Choroid plexus epithelial cell (primary cell): ENCODE data around the gene SETD1B.

Experiments
- DNase-seq: peaks from one replicate; pipeline ENCODE4 v3.0.0-alpha.2; 2010; ENCODE audit warnings: low read depth
- H3K4me3 ChIP-seq: 2 replicates; pipeline ENCODE4 v1.5.1; 2011; ENCODE audit warnings: low read depth, mild to moderate bottlenecking, control low read depth, low read length, moderate library complexity
- TF ChIP-seq, protein P1 (sequence below): conservative IDR thresholded peaks from 2 replicates; pipeline ENCODE4 v1.5.1; 2011; ENCODE audit warnings: low read depth, mild to moderate bottlenecking, control low read depth, inconsistent platforms, low read length, moderate library complexity

The SETD1B gene

DNA sequence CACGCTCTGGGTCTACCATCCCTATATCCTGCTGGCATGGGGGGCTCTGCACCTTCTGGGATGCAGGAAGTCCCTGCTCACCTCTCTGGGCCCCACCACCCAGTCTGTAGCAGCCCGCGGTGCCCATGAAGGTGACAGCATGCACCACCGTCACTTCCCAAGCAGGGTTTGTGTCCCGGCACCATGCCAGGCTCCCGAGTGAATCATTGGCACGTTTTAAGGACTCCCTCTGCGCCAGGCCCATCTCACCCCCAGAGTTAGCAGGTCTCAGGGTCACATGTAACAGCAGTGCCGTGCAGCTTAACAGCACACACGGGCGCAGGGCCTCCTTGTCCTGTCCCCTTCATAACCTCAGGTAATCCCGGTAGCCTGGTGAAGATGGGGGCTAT lies 19.9 kb downstream of the SETD1B start:
- H3K4me3 ChIP-seq: no peak overlapping the region
- DNase-seq: no peak
- TF ChIP-seq, protein P1, sequence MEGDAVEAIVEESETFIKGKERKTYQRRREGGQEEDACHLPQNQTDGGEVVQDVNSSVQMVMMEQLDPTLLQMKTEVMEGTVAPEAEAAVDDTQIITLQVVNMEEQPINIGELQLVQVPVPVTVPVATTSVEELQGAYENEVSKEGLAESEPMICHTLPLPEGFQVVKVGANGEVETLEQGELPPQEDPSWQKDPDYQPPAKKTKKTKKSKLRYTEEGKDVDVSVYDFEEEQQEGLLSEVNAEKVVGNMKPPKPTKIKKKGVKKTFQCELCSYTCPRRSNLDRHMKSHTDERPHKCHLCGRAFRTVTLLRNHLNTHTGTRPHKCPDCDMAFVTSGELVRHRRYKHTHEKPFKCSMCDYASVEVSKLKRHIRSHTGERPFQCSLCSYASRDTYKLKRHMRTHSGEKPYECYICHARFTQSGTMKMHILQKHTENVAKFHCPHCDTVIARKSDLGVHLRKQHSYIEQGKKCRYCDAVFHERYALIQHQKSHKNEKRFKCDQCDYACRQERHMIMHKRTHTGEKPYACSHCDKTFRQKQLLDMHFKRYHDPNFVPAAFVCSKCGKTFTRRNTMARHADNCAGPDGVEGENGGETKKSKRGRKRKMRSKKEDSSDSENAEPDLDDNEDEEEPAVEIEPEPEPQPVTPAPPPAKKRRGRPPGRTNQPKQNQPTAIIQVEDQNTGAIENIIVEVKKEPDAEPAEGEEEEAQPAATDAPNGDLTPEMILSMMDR: no peak

DNA sequence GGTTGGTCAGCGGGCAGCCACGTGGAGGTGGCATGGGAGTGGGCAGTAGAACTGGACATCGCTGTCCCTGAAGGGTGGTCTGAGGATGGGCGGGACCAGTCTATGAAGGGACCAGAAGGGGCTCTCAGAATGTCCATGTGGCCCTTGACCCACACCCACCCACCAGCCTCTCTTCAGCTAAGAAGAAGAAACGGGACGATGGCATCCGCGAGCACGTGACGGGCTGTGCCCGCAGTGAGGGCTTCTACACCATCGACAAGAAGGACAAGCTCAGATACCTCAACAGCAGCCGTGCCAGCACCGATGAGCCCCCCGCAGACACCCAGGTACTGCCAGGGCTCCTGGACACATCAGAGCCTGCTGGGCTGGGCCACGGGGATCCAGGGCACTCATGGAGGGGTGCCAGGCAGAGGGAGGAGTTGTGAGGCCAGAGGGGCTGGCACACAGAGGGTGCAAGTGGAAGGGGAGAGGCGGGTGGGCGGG lies 21.3 kb downstream of the SETD1B start:
- no peak for DNase-seq
- no peak overlapping the region for H3K4me3 ChIP-seq
- TF ChIP-seq, protein P1: no peak

DNA sequence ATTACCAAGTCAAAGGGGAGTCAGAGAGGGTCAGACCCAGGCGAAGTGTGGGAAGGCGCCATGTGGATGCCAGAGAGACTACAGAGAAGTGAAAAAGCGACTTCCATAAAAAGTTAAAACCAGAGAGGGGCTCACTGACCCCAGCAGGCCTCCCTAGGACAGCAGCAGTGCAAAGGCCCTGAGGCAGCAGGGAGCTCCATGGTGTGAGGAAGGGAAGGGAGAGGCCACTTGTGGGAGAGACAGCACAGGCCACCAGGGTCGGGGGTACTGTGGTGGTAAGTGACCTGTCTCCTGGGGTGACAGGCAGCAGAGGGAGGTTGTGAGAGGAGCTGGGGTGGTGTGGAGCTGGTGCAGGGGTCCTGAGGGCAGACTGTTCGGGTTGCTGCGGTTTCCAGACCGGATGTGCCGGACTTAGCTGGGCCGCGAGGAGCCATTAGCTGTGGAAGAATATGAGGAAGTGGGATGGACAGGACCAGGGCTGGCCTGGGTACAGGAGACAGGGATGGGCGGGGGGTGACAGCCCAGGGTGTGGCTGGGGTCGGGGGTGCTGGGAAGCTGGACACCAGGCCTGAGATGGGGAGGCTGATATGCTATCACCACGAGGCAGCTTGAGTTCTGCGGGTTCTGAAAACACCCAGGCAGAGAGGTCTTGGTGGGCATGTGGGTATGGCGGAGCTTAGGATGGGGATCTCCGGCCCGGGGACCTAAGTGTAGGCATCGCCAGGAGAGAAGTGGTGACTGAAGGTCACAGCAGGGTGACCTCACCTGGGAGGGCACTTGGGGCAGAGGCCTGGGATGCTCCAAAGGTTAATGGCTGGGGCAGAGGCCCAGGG lies 22.7 kb downstream of the SETD1B start:
- no peak for DNase-seq
- H3K4me3 ChIP-seq: no peak overlapping the region
- TF ChIP-seq, protein P1: no peak

DNA sequence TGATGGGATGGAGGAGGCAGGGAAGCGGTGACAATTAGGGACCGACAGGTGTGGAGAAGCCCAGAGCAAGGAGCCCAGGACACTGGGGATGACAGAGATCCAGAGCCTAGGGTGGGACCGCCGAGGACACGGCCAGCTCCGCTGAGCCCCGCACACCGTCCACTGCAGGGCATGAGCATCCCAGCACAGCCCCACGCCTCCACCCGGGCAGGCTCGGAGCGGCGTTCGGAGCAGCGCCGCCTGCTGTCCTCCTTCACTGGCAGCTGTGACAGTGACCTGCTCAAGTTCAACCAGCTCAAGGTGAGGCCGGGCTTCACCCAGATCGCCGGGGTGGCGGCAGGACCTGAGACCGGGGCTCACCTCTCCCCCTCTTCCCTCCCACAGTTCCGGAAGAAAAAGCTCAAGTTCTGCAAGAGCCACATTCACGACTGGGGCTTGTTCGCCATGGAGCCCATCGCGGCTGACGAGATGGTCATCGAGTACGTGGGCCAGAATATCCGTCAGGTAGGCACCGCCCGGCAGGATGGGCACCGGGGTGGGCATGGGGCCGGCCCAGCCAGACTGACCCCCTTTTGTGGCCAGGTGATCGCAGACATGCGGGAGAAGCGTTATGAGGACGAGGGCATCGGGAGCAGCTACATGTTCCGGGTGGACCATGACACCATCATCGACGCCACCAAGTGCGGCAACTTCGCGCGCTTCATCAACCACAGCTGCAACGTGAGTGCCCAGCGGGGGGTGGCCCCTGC lies 23.7 kb downstream of the SETD1B start:
- H3K4me3 ChIP-seq: no peak overlapping the region
- TF ChIP-seq, protein P1: no peak
- DNase-seq: no peak

DNA sequence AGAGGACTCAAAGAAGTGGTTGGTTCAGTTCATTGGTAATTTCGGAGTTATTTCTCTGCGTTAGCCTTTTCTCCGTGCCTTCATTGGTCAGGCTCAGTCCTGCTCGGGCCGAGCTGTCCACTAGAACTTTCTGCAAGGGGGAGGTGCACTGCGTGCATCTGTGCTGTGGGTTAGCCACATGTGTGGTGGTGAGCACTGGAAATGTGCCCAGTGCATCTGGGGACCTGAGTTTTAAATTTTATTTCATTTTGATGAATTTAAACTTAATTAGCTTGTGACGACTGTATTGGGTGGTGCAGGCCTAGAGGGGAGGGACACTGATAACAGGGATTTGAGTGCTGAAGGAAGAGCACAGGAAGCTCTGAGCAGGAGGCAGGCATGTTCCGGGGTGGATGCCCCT lies 24.5 kb downstream of the SETD1B start:
- H3K4me3 ChIP-seq: no peak overlapping the region
- DNase-seq: no peak
- TF ChIP-seq, protein P1: no peak

DNA sequence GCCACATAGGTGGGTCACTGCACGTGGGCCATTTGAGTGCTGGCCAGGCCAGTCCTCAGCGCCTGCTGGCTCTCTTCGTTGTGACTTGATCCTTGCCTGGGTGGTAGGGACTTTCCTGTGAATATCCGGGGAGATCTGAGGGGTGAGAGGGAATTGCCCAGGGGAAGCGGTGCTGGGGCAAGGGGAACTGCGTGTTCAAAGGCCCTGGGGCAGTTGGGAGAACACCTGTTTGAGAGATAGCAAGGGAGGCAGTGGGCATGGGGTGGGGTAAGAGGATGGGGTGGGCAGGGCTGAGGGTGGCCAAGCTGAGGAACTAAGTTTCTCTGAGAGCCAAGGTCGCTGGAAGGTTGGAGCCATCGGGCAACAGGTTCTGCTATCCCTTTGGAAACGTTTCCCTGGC lies 25.0 kb downstream of the SETD1B start:
- H3K4me3 ChIP-seq: no peak overlapping the region
- DNase-seq: no peak
- TF ChIP-seq, protein P1: no peak
